GM19240 (cell line): ENCODE data around the gene AWAT1.
A peak's percentile ranks its signal among the peaks of the same experiment; 100 is the strongest.
"Not testable (repeated sequence)": the region's sequence is repeated elsewhere in the genome, so short reads cannot be mapped to it uniquely, and the experiment has no call there.

Experiments
- DNase-seq: peaks from one replicate; pipeline ENCODE4 v3.0.0; 2011; ENCODE audit warnings: low spot score; ENCODE audit not compliant: insufficient read length

AWAT1 gene

DNA sequence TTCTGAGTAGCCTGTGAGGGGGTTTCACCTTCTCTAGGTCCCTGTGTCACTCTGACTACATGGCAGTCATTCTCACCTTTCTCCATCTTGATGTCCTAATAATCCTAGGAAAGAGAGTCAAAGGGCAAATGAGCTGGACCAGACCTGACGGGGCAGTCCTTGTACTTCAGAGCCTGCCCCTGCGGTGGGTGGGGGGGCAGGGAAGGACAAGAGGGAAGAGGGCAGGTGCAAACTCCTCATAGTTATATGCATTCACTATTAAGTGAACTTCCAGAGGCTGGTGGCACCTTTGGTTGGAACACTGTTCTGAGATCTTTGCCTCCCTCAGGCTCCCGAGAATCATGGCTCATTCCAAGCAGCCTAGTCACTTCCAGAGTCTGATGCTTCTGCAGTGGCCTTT lies at the start of gene AWAT1:
TSS of gene AWAT1 (plus strand) at position 301 of the 400 bp plus-strand sequence. CDS start at position 342, 41 bp downstream.
- DNase-seq = no peak

DNA sequence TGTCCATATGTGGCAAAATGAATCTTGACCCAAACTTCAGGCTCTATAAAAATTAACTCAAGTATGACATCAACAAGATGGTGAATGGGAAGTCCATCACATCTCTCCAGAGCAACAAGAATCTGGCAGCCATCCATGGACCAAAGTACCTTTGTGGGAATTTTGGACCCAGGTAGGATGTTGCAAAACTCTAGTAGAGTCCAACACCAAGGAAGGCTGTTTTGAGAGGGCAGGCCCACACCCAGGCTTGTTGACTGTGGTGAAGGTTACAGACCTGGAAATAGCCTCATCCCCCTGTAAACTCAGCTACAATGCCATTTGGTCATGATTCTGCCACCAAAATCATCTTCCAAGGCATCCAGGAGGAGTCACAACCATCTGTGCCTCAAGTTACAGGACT lies 44.2 kb upstream of the AWAT1 start:
- no peak for DNase-seq

- peak; percentile 30 for DNase-seq
Measured at GRCh38 chrX:70196961-70197720, 37.3 kb upstream of the AWAT1 start.

DNA sequence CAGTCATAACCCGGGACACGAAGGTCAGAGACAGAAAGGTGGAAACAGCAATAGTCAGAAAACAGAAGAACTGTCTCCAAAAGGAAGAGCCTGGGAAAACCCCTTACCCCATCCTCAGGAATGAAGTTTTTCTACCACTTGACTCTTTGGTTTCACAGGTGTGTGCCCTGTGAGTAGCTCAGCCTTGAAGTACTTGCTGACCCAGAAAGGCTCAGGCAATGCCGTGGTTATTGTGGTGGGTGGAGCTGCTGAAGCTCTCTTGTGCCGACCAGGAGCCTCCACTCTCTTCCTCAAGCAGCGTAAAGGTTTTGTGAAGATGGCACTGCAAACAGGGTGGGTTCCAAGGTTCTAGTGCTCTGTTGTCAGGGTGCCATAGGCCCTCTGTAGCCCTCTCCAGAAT lies 32.7 kb upstream of the AWAT1 start:
- DNase-seq = no peak

- no peak for DNase-seq
Measured at GRCh38 chrX:70208479-70208878, 26.0 kb upstream of the AWAT1 start.

DNA sequence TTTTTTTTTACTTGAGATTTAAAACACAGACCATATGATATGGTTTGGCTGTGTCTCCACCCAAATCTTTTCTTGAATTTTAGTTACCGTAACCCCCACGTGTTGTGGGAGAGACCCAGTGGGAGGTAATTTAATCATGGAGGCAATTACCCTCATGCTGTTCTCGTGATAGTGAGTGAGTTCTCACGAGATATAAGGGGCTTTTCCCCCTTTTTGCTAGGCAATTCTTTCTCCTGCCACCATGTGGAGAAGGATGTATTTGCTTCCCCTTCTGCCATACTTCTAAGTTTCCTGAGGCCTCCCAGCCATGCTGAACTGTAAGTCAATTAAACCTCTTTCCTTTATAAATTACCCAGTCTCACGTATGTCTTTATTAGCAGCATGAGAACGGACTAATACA lies 24.9 kb upstream of the AWAT1 start:
- DNase-seq = not testable (repeated sequence)

DNA sequence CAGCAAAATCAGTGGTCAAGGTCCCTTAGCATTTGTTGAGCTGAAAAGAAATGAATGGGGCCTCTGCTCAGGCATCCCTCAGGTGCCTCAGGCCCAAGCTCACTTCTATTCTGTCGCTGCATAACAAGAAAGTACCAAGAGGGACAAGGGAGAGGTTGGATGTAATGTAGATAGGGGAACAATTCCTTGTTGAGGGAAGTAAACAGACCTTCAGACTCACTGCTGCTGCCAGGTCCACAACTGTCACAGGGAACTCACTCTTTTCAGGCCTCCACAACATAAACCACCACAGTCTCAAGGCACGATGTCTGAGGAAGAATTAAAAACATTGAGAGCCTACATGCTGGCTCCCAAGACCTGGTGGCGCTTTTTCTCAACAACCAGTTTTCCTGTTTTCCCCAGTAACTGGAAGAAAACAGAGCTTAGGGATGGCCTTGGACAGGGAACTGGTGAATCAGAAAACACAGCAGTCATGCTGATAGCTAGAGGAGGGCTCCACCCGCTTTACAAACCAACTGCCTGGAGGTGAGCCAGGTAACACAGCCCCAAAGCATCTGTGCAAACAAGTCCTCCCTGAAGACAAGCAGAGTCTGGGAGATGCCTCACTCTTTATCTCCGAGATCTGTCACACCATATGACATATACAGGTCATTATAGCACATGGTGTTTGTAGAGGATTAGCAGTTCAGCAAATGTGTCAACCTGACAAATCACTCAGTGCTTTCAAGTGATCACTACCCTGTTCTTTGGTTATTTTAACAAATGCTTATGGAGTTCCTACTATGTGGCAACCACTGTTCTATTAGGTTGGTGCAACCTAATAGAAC lies 14.3 kb upstream of the AWAT1 start:
- no peak for DNase-seq

- no peak for DNase-seq
Measured at GRCh38 chrX:70226048-70226447, 8.4 kb upstream of the AWAT1 start.

DNA sequence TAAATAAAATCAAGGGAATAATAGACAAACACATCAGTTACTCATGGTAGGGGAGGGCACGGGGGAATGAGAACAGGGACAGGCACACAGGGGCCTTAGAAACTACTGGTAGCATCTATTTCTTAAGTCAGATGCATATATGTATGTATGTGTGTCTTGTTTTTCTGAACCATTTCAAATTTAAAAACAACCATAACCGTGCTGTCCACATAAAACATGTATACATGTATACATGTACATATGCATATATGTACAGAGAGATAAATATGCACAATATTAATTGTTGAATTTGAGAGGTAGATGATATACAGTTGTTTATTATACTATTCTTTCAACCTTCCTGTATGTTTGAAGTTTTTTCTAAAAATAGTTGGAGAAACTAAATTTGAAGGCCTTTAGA lies 7.8 kb upstream of the AWAT1 start:
- no peak for DNase-seq

DNA sequence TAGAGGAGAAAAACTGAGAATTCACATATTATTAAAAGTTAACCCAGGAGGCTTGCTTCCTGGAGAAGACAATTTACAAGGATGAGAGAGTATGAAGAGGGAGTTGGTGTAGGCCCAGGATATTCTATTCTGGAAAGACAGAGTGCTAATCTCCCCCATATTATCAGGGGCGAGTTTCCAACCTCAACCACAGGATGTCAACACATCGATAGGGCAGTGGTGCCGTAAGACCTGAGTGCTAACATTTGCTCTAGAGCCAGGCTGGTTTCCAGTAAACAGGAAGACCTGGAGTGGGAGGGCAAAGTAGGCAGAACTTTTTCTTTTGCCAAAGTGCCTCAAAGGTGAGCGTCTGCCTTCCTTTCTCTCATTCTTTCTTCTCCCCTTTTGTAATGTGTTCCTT lies 2.8 kb upstream of the AWAT1 start:
- no peak for DNase-seq

DNA sequence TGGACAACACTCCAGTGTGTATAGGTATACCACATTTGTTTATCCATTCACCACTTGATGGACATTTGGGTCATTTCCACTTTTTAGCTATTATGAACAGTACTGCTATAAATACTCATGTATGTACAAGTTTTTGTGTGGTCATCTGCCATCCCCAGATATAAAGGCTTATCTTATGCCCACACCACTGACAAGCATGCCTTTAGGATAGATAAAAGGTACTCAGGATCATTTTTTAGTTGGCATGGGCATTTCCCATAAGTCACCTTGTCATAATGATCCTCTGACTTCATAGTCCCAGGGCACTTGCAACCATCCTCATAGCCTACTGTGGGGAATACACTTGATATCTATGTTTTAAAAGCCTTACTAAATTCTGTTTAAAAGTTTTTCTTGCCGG lies 6.3 kb downstream of the AWAT1 start:
- DNase-seq = no peak

GRCh38 chrX:70241501-70241900 lies 7.0 kb downstream of the AWAT1 start:
- no peak for DNase-seq

DNA sequence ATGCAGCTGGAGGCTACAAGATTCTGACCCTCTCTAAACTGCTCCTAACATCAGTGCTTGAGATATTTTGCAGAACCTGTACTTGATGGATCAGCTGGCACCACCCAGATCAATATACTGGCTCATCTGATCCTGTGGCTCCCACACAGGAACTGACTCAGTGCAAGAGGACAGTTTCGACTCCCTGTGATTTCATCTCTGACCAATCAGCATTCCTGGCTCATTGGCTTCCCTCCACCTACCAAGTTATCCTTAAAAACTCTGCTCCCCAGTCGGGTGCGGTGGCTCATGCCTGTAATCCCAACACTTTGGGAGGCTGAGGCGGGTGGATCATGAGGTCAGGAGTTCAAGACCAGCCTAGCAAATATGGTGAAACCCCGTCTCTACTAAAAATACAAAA lies 9.1 kb downstream of the AWAT1 start:
- DNase-seq = not testable (repeated sequence)

DNA sequence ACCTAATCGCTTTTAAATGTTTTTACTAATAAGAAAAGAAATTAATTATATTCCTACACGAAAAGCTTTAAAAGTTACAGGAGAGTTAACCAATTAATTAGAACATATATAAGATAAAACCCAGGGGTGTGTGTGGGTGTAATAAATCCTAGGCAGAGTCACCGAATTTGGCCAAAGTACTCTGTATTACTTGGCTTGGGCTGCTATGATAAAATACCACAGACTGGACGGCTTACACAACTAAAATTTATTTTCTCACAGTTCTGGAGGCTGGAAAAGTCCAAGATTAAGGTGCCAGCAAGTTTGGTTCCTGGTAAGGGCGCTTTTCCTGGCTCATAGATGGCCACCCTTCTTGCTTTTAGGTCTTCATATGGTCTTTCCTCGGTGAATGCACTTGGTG lies 10.4 kb downstream of the AWAT1 start:
- no peak for DNase-seq

- DNase-seq = no peak
Measured at GRCh38 chrX:70247252-70247651, 12.8 kb downstream of the AWAT1 start.

GRCh38 chrX:70252491-70252890 lies 18.0 kb downstream of the AWAT1 start:
- DNase-seq = no peak

- DNase-seq = no peak
Measured at GRCh38 chrX:70253377-70254062, 19.1 kb downstream of the AWAT1 start.

DNA sequence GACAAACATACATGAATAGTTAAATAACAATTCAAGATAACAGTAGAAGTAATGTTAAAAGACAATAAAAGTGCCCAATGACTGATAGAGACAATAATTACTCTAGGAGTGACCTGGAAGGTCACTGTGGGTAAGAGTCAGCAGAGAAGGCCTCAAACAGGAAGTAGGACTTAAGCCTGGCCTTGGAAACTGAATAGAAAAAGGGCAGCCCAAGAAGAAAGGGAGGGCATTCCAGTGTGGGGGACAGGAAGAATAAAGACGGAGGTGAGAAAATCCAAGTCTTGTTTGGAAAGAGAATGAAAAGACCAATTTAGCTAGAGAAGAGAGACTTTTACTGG lies 19.6 kb downstream of the AWAT1 start:
- no peak for DNase-seq

DNA sequence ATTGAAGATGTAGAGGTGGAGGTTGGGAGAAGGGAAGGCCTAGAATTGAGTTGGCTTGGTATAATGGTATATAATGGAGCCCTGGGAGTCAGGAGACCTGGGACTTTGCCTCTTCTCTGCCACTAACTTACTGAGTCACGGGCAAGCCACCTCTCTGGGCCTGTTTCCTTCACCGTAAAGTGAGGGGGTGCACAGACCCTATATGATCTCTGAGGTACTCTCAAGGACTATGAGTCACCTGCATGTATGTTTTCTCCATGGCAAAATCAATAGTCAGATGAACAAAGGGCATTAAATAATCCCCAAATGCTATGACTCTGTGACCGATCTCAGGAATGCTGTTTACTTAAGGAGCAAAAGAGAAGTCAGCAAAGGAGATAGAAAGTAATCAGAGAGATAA lies 20.5 kb downstream of the AWAT1 start:
- DNase-seq = no peak

DNA sequence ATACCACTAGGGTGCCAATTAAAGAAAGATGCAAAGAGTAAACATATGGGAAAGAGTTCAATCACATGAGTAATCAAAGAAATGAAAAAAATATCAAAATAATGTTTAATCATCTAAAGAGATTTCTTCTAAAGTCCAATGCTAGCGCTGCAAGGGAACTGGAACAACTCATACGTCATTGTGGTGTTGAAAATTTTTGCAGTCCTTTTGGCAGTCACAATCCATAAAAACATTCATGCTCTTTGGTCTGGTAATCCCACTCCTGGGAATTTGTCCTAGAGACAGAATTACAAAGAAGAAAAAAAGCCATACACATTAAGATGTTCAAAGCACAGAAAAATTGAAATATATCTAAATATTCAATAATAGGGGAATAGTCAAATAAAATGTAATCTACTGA lies 21.0 kb downstream of the AWAT1 start:
- DNase-seq = no peak

DNA sequence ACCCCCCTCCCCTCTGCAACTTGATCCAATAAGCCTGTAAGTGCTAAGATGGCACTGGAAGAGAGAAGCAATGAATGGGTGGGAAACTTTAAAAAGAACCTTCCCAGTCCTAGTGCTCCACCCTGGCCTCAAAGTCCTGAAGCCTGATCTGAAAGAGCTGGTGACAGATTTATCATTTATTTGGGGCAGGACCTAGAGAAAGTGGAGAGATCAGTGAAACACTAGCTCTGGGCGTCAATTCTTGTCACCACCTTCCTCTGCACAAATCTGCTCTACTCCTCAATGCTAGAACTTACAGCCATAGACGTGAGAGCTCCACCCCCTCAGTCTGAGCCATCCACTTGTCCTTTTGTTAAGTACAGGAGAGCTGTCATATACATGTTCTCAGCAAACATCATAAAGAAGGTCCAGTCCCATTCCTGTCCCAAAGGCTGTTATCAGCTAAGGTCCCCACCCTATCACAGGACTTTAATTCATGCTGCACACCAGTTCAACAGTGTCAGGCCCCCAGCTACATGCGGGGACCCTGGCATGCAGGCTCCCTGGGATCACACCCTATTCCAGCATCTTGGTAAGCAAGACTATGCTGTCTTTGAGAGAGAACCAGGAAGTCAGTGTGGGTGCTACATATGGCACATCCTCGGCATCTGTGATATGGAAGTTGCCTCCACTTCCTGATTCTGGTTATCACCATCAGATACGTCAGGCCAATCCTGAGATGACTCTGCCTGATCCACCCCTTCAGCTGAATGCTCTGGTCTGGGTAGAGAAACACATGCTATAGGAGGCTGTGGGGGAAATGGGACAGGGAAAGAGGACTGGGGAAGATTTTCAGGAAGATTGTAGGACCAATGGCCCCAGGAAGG lies 23.2 kb downstream of the AWAT1 start:
- no peak for DNase-seq
